HG02884 (cell line): ENCODE results near the gene CDCP2.
"Not testable (repeated sequence)": the region's sequence is repeated elsewhere in the genome, so short reads cannot be mapped to it uniquely, and the experiment has no call there.

Experiments used
- ATAC-seq: cut with Tn5 transposase; IDR thresholded peaks from one replicate; pipeline ENCODE4 v1.9.1; 2021; ENCODE audit warnings: mild to moderate bottlenecking, moderate library complexity; ENCODE audit not compliant: unreplicated experiment

The CDCP2 gene

DNA sequence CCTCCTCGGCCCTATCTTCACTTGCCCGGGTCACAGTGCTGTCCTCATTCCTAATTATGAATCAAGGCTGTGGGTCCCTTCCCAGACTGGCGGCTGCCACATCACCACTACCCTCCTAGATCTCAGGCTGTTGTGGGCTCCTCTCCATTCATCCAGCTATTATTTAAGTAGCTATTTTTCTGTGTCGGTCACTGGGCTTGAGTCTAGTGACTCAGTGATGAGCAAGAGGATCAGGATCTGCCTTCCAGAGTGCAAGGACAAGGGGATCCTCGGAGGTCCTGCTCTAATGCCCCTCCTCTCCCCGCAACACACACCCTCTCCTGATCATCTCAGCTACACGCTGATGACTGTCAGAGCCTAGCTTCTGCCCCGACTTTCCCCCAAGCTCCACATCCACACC, 34.1 kb downstream of the CDCP2 start:
- no peak for ATAC-seq

DNA sequence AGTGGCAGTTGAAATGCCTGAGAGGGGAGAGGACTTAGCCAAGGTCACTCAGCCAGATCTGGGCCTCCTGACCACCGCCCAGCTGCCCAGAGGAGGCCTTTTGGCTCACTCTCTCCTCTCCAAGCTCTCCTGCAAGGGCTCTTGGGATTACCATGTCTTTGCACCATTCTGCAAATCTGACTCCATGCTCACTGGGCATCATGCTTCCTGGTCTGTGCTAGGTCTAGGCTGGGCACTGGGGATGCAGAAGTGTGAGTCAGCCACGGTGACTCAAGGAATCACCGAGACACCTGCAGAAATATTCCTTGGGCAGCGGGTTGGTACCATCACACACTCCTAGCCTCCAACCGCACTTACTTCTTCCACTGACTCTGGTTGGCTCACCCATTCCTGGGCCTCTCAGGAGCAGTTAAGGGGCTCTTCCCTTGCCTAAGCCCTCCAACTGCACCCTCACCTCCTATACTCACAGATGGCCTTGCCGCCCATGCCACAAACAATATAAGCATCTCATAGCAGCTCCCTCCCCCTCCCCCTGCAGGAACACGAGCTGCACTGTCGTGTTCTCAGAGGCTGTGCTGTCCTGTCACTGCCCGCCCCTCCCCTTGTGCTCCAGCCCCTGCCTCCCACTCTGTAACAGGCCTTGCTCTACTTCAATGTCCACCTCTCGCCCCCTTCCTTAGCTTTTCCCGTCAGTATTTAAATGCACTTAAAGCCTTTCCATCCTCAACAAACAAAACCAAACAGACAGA, 34.8 kb downstream of the CDCP2 start:
- no peak for ATAC-seq

DNA sequence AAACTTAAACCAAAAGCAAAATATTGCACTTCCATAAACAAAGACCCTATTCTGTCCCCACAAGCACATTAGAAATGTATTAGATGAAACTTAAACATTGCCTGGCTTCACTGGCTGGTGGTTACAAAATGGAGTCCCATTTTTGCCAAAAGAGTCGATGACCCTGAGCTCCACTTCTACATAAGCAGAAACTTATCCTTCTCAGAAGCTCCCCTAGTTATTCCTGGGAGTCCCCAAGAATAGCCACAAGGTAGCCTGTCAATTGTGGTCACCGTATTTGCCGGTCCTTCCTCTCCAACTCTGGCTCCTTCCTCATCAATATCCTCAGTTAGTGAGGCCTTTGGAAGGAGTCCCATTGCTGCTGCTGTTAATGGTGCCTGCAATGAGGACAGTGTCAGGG, 37.3 kb downstream of the CDCP2 start:
- ATAC-seq = no peak

DNA sequence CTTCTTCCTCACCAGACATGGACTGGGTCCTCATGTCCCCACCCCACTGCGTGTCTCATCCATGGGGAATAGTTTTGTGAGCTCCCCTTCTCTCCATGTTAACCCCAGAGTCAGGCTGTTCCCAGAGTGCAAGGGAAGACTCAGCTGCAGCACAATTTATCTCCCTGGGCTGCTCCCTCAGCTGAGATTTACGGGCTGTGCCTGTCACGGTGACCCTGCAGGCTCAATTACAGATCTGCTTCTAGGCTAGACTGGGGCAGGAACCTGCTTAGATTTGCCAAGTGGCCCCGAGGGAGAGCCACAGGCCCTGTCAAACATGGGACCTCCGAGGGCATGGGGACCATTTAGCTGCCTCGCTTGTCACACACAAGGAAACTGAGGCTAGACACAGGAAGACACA, 37.8 kb downstream of the CDCP2 start:
- ATAC-seq = no peak

DNA sequence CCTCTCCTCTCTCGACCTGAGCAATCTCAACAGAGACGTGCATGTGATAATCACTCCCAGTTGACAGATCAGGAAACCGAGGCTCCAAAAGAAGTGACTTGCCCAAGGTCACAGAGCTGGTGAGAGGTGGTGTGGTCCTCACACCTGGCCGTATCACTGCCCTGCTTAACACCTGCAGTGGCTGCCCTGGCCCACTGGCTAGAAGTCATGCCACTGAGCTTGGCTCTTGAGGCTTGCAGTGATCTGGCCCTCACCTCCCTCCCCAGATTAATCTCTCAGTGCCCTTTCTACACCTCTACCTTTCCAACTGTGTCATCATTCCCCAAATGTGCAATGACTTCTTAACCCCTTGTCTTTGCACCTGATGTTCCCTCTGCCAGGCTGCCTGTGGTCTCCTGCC, 38.8 kb downstream of the CDCP2 start:
- ATAC-seq = no peak

DNA sequence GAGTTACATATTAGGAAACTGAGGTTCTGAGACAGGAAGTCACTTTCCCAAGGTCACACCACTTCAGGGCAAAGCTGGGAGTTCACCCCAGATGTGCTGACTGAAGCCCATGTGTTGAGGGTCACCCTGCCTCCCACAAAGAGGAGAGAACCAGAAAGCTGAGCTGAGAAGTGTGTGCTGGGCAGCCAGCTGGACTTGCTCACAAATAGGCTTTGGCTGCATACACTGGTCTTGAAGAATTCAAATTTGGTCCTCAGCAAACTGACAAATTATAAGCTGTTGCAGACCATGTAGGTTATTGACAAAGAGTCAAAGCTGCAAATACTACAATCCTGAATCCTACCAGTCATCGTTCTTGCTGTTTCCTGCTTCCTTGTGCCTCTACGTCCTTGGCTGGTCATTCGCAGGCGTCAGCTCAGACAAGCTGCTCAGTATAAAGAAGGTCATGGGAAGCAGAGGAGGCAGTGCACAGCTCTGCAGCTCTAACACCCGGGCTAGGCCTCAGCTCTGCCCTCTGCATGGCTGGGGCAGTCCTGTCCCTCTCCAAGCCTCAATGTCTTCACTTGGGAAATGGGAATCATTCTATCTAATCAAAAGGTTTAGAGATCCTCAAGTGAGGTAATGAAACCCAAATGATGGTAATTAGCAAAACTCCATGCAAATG, 40.0 kb downstream of the CDCP2 start:
- ATAC-seq = no peak

DNA sequence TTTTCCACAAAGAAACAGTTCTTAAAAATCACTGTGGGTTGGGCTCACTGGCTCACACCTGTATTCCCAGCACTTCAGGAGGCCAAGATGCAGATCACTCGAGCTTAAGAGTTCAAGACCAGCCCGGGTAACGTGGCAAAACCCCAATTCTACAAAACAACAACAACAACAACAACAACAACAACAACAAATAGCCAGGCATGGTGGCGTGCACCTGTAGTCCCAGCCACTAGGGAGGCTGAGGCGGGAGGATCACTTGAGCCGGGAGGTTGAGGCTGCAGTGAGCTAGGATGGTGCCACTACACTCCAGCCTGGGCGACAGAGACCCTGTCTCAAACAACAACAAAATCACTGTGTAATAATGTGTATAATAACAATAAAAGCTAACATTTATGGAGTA, 40.8 kb downstream of the CDCP2 start:
- ATAC-seq = no peak

DNA sequence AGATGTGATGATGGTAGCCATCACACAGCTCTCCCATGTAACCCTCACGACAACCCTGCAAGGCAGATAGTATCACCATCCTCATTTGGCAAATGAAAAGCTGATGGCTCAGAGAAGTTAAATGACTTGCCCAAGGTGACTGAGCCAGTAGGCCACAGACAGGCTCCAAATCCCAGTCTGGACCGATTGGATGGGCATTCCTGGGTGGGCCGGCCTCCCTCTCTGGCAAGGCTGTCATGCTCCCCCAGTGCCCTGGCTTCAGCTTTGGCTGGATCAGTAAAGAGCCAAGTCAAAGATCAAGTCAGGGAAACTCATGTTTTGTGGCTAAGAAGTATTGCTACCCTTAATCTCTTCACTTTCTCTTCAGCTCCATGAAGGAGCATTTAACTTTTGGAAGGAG, 41.2 kb downstream of the CDCP2 start:
- no peak for ATAC-seq

DNA sequence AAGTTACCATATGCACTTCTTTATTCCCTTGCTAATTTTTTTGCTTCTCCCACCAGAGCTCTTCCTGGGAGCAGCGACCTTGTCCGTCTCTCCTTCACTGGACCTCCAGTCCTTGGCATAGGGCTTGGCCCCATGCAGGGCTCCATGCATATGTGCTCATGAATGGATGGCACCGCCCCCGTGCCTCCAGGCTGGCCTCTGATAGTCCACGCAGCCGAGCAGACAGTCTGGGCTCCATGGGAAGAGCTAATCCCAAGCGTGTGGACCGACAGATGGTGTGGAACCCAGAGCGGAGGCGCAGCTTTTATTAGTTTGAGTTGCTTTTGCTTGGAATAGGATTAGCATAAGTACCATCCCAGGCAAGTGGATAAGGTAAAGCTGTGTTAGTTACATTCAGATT, 41.8 kb downstream of the CDCP2 start:
- no peak for ATAC-seq

DNA sequence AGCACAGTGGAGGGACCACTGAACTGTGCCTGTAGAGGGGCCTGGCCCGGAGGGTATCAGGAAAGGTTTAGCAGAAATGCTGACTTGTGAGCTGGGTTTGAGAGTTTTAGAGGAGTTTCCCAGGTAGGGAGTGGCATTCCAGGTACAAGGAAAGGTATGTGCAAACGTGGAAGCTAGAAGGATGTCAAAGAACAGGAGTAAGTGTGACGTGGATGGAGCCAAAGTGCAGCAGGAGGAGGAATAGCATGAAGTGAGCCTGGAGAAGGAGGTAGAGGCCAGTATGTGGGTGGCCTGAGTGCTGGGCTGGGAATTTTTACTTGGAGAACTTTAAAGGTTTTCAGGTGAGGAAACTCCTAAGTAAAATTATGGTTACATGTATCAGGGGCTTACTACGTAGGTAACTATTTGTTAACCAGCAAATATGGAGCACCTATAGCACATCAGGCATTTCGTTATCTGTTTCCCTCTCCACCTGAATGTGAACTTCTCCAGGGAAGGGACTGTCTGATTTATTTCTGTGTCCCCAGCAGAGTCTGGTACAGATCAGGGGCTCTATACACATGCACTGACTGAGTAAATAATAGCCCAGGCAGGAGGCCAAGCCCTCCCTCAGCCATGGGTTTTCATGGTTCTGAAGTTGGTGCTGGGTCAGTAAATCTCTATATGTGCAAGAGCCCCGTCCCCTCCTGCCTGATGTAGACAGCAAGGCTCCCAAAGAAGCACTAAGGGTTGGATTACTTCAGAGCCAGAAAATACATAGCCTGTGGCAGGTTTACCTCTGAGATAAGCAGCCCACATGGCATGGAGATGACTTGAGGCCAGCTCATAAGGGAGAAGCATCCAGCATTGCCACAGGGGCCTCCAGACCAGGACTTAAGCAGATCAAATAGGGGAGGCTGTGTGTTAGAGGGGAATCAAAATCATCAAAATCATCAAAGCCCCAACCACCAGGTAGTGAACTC, 43.4 kb downstream of the CDCP2 start:
- ATAC-seq = no peak

DNA sequence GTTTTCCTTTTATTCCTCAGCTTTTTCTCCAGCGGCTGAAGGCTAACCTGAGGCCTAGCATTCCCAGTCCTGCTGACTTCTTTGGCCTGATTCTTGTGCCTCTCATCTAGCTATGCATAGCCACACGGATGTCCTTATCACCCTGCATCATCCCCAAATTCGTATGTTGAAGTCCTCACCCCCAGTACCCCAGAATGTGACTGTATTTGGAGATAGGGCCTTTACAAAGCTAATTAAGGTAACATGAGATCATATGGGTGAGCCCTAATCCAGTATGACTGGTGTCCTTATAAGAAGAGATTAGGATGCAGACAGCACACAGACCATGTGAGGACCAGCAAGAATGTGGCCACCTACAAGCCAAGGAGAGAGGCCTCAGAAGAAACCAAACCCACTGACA, 44.6 kb downstream of the CDCP2 start:
- ATAC-seq = no peak

DNA sequence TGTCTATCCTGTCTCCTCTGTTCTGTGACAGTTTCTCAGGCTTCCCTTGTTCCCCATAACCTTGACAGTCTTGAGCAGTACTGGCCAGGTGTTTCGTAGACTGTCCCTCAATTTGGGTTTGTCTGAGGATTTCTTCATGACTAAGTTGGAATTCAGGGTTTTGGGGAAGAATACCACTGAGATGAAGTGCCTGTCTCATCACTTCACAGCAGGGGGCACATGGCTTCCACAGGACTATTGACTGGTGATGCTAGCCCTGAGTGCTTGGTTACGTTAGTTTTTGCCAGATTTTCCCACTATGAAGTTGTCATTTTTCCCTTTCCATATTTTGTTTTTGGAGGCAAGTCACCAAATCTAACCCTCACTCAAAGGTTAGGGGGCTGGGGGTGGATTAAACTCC, 45.7 kb downstream of the CDCP2 start:
- no peak for ATAC-seq

DNA sequence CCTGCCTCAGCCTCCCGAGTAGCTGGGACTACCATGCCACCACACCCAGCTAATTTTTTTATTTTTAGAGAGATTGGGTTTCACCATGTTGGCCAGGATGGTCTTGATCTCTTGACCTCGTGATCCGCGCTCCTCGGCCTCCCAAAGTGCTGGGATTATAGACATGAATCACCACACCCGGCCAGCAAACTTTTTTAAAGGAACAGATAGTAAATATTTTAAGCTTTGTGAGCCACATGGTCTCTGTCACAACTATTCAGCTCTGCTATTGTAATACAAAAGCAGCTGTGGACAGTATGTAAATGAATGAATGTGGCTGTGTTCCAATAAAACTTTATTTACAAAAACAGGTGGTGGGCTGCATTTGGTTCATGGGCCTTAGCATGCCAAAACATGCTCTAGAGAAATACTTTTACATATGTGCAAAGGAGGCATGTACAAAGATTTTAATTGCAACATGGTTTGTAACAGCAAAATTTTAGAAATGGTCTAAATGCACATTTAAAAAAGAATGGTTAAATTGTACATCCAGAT, 47.0 kb downstream of the CDCP2 start:
- ATAC-seq = no peak

DNA sequence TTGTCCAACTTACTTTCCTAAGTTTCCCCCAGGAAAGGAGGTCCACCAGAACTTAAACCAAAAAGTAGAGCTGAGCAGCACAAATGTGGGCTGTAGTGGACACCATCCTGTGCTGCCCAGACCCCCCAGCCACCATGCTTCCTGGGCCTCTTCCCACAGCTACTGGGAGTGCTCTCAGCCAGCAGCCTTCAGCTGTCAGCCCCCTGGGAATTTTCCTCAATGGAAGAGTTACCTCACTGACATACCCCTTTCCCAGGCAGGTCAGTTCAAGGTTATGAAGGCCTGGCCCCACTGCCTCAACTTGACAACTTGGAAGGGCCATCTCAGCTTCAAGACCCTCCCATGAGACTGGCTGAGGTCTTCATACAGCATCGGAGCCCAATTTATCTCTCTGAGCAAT, 47.7 kb downstream of the CDCP2 start:
- ATAC-seq = no peak

DNA sequence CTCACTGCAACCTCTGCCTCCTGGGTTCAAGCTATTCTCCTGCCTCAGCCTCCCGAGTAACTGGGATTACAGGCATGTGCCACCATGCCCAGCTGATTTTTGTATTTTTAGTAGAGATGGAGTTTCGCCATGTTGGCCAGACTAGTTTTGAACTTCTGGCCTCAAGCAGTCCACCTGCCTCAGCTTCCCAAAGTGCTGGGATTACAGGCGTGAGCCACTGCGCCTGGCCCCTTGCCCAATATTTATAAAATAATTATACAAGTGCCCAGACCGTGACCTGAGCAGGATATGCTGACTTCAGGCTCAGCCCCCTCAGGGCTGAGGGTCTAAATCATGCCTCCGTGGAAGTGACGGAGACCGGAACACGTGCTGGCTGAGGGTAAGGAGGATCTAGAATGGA, 48.2 kb downstream of the CDCP2 start:
- ATAC-seq = not testable (repeated sequence)

DNA sequence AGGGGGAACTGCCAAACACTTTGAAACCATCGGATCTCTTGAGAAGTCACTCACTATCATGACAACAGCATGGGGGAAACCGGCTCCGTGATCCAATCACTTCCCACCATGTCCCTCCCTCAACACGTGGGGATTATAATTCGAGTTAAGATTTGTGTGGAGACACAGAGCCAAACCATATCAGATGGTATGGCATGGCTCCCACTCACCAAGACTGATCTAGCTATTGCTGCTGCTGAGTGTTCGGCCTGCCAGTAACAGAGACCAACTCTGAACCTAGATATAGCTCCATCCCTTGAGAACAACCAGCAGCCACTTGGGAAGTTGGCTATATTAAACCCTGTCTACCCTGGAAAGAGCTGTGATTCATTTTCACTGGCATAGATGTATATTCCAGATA, 49.4 kb downstream of the CDCP2 start:
- ATAC-seq = no peak

DNA sequence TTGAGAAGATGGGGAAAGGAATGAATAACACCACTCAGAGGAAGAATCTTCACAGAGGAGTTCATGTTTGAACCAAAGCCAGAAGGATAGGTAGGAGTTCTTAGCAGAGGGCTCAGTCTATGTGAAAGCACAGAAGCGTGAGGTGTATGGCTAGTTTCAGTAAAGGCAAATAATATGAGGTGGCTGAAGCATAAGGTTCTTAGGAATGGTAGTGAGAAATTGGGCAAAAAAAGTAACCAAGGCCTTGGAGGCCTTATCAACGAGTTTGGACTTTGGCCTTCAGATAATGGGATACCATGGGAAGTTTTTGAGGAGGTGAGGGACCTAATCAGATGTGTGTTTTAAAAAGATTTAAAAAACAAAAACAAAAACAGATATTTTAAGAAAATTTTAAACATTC, 52.3 kb downstream of the CDCP2 start:
- ATAC-seq = no peak

DNA sequence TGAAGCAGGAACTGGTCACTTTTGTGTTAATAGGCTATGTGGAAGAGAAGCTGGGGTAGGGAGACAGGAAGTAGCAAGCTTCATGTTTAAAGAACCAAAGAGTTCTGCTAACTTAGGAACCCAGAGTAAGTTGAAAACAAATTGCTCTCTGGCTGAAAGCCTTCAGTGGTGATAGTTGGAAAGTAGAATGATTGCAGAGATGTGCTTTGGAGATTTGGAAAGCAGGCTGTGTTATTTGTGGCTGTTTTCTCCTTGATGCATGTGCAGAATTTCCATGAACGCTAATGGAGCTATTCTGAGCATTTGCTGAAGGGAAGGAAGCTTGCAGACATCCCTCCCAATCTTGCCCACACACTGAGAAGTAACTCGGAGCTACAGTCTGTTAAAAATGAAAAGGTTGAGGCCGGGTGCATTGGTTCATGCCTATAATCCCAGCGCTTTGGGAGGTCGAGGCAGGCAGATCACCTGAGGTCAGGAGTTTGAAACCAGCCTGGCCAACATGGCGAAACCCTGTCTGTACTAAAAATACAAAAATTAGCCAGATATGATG, 53.7 kb downstream of the CDCP2 start:
- ATAC-seq = no peak

DNA sequence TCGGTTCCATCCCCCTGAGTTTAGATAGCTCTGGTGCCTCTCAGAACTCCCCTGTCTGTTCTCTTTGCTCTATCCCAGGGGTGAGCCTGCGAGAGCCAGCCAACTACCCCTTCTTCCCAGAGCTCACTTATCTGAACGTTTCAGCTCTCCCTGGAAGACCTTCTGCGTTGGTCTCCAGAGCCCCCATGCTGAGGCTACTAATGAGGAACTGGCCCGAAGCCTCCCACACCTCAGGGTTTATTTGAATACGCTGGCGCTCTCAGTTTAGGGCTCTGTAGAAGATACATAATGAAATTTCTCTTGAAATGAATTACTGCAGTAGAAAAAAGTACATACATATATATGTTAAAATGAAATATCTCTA, 55.9 kb downstream of the CDCP2 start:
- no peak for ATAC-seq

DNA sequence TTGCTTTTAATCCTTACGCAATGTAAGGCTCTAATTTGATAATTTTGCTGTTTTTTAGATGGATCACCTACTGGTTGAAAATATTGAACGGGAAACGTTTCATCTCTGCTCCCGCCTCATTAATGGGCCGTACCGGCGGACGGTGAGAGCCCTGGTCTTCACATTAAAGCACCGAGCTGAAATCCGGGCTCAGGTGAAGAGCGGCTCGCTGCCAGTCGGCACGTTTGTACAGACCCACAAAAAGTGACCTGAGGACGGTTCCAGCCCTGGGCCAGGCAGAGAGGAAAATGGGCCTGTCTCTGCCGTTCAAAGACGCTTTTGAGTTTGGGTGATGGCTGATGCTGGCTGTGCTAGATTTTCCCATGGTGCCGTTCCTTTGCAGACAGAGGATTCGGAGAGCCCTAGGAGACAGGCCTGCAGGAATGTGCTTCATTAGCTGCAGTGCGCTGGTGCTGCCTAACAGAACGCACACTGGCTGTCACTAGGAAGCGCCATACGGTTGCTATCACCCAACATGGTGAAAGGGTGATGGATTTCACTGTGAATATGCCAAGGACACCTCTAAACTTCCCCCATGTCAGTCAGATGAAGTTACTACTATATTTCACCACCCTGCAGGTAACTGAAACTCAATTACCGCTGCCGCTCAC, 56.4 kb downstream of the CDCP2 start:
- ATAC-seq = no peak
